H54 (cell line): ENCODE data around the gene SEMA5B.

Source experiments
- DNase-seq: peaks from one replicate; pipeline ENCODE4 v3.0.0; 2011; ENCODE audit warnings: low spot score, mixed read lengths; ENCODE audit not compliant: insufficient read length
- FAIRE-seq: peaks from 3 replicates; lab custom pipeline; 2011; peaks lifted over from hg19 to GRCh38; lab: Jason Lieb, UNC
- POLR2A ChIP-seq: IDR thresholded peaks from 2 replicates; pipeline ENCODE4 v1.6.1; 2011; ENCODE audit warnings: low read depth, mild to moderate bottlenecking, low read length

SEMA5B gene

DNA sequence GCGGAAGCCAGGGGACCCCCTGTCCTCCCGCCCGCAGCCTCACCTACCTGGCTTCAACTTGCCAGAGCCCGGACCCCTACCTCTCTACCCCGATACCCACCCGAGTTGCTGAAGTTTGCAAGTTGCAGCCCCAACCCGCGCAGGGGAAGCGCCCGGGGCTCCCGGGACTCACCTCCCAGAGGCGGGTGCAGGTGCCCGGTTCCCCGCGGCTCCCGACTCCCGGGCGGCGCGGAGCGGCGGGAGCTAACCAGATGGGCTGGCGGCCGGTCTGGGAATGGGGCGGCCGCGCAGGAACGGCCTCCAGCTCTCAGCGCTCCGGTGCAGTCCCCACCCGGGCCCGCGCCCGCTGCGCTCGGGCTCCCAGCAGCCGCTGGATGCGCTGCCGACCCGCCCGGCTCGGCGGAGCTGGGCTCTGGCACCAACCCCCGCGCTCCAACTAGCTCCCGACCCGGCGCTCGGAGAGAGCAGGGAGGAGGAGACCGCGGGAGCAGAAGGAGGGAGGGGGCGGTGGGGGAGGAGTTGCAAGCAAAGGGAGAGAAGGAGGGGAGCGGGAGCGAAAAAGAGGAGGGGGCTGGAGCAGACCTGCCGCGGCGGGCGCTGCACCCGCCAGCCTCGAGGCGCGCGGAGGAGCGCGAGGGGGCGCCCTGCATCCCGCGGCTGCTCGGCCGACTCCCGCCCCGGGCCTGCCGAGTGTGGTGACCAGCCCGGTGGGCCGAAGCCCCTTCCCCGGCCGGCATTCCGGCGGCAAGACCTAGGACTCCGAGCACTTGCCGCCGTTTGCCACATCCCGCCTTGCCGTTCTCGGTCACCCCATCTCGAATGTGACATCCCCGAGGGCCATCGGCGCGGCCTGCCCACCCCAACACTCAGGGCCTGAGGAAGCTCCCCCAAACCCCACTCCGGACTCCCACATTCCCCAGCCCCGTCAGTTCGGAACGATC, at the start of gene SEMA5B:
Gene SEMA5B, minus strand, starts transcription at position 472 of the 941 bp plus-strand sequence. CDS start 66,500 bp downstream, outside the sequence.
- no peak for TF ChIP-seq POLR2A
- FAIRE-seq (no peak), DNase-seq (no peak)

DNA sequence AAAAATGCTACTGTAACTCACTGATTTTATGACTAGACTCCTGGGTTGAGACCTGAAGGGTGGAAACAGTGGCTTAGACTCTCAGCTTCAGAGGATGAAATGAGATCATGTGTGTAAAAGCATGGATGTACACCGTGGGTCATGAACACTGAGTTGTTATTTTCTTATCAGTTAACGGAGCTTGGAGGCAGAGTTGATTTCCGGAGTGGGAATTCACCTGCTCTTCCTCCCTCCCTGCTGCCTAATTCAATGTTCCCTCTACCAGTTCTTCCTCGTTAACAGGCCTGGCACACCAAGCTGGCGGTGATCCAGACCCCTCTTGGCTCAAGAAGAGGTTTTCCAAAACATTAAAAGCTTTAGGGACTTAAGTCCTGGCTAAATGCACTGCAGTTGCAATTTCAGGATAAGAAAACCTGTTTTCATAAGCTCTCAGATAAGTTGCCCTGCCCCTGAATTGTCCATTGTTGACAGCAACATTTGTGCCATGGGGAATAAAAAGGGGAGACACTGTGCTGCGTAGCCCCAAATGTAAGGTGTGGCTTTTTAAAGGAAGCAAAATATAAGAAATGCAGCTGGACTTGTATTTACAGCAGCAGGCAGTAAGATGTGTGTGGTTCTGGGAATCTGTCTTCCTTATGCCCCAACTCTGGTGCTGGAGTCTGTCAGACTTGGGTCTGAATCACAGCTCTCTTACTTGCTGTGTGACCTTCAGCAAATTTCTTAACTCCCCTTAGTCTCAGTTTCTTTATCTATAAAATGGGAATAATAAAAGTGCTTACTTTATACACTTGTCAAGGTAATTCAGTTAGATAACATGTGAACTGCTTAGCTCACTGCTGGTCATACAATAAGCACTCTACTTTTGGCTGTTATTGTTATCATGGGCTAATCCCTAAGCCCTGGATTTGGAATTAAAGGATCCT, 49.2 kb upstream of the SEMA5B start:
- no peak for FAIRE-seq
- DNase-seq, result no peak
- TF ChIP-seq POLR2A, result no peak

DNA sequence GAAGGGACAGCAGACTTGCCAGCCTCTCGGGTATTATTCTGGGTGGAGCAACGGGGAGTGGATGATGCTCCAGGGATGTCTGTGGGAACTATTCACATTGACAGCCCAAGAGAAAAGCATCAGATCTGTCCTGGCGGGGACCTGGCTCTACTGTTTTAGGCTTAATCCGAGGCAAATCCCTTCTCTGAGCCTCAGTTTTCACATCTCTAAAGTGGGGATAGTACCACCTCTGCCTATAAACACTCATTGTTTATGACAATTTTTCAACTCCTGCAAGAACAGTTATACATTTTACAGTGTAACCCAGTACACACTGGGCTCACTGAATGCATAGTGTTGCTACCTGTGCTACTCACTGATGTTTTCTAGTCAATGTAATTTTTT, 48.5 kb upstream of the SEMA5B start:
- FAIRE-seq, result no peak
- TF ChIP-seq POLR2A, result no peak
- DNase-seq, result no peak

- DNase-seq, result no peak
- no peak for TF ChIP-seq POLR2A
- FAIRE-seq, result no peak
Measured at GRCh38 chr3:123075359-123075758, 47.8 kb upstream of the SEMA5B start.

DNA sequence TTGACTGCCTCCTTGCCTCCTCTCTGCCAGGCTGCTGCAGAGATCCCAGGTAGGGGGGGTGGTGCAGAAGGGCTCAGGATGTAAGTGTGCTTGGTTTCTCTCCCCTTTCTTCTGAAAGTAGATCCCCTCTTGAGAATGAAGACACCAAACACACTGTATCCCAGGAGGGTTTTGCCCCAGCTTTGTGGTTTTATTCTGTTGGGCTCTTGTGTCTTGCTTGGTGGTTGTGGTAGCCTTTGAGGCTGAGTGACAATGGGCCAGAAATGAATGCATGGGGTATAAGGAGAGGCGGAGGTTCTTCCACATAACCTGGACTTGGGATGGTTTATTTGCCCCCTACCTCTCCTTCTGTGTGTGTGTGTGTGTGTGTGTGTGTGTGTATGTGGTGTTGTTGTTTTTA, 45.0 kb upstream of the SEMA5B start:
- no peak for FAIRE-seq
- TF ChIP-seq POLR2A, result no peak
- DNase-seq, result no peak

DNA sequence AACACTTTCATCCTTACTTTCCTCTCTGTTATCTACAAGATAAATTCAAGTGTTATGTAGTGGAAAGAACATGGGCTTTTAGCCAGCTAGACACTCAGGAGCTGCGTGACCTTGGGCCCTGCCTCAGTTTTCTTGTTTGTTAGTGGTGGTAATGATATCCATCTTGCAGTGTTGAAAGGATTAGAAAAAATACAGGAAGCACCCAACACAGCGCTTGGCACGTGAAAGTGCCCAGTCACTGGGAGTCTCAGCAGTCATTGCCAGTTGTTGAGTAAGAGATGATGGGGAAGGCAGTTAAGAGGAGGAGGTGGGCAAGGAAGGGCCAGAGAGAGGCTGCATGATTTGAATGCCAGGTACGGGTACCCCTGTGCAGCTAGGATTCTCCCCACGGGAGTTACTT, 44.6 kb upstream of the SEMA5B start:
- DNase-seq, result no peak
- no peak for FAIRE-seq
- TF ChIP-seq POLR2A, result no peak

DNA sequence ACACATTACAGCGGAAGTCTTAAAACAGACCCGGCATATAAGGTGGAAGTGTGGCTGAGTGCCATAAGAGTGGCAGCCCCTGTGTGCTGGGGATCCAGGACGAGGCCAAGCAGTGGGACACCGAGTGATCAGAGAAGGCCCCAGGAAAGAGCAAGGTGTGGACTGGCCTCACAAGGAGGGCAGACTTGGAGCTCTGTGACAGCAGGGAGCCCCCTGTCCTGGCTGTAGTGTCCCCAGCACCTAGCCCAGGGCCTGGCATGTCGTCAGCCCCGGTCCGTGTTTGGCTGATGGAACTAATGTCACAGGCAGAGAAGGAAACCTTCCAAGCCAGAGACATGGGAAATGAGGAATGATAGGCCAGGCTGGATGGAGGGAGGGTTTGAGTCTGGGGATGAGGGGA, 44.0 kb upstream of the SEMA5B start:
- FAIRE-seq (no peak), DNase-seq (no peak)
- TF ChIP-seq POLR2A, result no peak

GRCh38 chr3:123071146-123071545, 43.6 kb upstream of the SEMA5B start:
- FAIRE-seq (no peak), DNase-seq (no peak)
- no peak for TF ChIP-seq POLR2A

GRCh38 chr3:123070510-123070909, 42.9 kb upstream of the SEMA5B start:
- no peak for TF ChIP-seq POLR2A
- DNase-seq (no peak), FAIRE-seq (no peak)

DNA sequence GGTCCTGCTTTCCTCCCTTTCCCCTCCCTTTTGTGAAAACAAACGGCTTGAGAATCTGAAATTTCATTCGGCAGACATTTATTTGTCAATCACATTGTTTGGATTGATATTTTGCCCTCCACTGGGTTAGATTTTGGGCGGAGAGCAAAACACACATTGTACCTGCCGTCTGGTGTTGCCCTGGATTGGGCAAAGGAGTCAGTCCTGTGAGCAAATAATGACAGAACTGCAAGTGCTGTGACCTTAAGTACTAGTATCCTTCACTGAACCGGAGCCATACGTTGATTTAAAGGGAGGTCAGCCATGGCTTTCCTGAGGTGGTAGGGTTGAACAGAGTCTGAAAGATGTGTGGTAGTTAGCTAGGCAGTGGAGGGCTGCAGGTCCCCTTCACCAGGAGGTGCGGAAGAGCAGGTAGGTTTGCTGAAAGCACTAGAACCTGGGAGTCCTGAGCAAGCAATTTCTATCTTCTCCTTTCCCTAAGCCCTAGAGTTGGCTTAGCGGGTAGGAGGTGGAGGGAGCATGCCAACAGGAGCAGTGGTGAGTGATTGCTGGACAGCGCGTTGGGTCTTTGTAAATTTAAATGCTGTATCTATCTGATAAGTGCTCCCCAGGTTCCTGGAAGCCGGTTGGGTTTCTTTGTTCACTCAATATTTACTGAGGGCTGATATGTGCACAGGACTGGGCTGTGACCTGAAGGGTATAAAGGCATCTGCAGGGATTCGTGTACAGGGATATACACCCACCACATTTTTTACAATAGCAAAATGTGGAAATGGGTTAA, 41.2 kb upstream of the SEMA5B start:
- FAIRE-seq (no peak), DNase-seq (no peak)
- TF ChIP-seq POLR2A, result no peak

DNA sequence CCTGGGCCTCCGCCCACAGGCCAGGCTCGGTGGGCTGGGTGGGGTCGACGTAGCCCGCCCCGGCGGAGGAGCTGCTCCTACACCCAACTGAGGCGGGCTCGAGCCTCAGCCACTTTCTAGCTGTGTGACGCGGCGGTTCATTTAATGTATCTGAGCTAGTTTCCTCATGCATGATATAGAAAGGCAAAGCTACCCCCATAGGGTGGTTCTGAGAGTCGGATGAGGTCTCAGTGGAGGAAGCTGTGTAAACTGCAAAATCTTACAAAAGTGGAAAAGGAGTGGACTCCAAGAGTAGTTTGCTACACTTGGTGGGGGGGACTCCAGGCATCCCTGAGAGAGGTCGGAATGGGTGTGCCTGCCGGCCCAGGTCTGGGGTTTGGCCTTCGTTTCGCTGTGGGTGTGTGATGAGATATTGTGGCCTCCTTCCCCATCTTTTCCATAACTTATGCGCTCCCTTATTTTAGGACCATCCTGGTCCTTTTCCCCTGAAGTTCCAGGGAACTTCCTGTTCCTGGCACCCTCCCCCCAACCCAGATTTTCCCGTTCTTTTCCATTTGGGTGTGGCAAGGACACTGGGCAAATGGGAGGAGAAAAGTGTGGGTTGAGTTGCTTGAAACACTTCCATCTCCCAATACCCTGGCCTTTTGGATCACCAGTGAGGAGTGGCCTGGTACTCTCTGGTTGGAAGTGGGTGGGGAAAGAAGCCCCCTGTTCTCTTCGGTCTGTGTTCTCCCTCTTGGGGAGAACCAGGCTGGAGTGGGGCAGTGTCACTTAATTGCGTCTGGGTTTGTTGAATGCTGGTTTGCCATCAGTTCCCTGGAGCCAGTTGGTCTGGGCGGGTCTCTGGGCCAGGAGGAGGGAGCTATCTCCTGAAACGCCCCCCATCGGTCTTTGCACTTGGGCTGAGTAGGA, 40.4 kb upstream of the SEMA5B start:
- no peak for TF ChIP-seq POLR2A
- no peak for DNase-seq
- FAIRE-seq, result no peak

GRCh38 chr3:123066896-123067688, 39.5 kb upstream of the SEMA5B start, which contains the start of gene PDIA5:
PDIA5 (plus strand) TSS chr3:123067025; CDS start chr3:123067165, 140 bp downstream.
- FAIRE-seq (no peak), DNase-seq (peak; percentile 93)
- peak; percentile 81 for TF ChIP-seq POLR2A
